Natural killer cell treated with Interleukin-12 subunit alpha and Interleukin-12 subunit beta and Interleukin-15 and Interleukin-18, amount 100 ng/mL, for 72 hours (primary cell): ENCODE measurements around the gene SNRNP27. TPM values are rescaled to one million over a fixed set of nuclear protein-coding genes. Genes with fewer than 3 reads are reported as not detected.
A peak's percentile ranks its signal among the peaks of the same experiment; 100 is the strongest.

Source experiments
- ATAC-seq, 2 donors: fragments of 150-1000 bp; cut with Tn5 transposase in 1 of 2; sonication (Bioruptor Pico), chemical (Tn5 transposase) in 1 of 2; 2 replicates each; pipeline ENCODE4 v1.10.0; 2021
- DNase-seq: peaks from one replicate; pipeline ENCODE4 v3.0.0; 2022; ENCODE audit warnings: low spot score
- H3K27ac Mint-ChIP-seq, 2 donors: 1 replicate in 1 of 2; 2 replicates in 1 of 2; pipeline ENCODE4 v1.8.0; 2022; ENCODE audit warnings: mixed read lengths in 2 of 2, mild to moderate bottlenecking in 1 of 2, moderate library complexity in 1 of 2
- H3K27me3 Mint-ChIP-seq, 2 donors: 1 replicate in 1 of 2; 2 replicates in 1 of 2; pipeline ENCODE4 v1.8.0; 2022; ENCODE audit warnings: mixed read lengths in 2 of 2
- H3K36me3 Mint-ChIP-seq: one replicate; pipeline ENCODE4 v1.8.0; 2022; ENCODE audit warnings: mixed read lengths
- H3K4me1 Mint-ChIP-seq, 2 donors: 1 replicate in 1 of 2; 2 replicates in 1 of 2; pipeline ENCODE4 v1.8.0; 2022; ENCODE audit warnings: low read depth in 2 of 2, mixed read lengths in 2 of 2, mild to moderate bottlenecking in 1 of 2
- H3K4me3 Mint-ChIP-seq: one replicate; pipeline ENCODE4 v1.8.0; 2022; ENCODE audit warnings: mixed read lengths
- H3K9me3 Mint-ChIP-seq: 2 replicates; pipeline ENCODE4 v1.8.0; 2022; ENCODE audit warnings: mixed read lengths
- total RNA-seq, 2 donors: library from RNA; stranded (reverse); gene quantifications; one replicate each; pipeline ENCODE4 v1.2.3, GENCODE V29; 2022

Gene SNRNP27
- total RNA-seq, 2 donors from 2014 or later: 43.0 to 64.4 TPM

DNA sequence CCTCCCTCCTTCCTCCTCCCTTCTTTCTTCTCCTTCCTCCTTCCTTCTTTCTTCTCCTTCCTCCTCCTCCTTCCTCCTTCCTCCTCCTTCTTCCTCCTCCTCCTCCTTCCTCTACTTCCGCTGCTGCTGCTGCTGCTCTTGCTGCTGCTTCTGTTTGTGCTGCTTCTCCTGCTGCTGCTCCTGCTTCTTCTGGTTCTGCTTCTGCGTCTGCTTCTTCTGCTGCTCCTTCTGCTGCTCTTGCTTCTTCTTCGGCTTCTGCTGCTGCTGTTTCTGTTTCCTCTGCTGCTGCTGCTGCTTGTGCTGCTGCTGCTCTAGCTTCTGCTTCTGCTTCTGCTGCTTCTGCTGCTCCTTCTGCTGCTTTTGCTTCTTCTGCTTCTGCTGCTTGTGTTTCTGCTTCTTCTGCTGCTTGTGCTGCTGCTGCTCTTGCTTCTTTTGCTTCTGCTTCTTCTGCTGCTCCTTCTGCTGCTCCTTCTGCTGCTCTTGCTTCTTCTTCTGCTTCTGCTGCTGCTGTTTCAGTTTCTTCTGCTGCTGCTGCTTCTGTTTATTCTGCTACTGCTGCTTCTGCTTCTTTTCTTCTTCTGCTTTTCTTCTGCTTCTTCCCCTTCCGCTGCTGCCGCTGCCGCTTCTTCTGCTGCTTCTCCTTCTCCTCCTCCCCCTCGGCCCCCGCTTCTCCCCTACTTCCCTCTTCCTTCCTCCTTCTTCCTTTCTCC lies 8.6 kb downstream of the SNRNP27 start:
- H3K9me3 Mint-ChIP-seq: no peaks in the 10 kb centered on the region
- H3K27me3 Mint-ChIP-seq: no peaks in the 10 kb centered on the region
- peak overlapping the region; percentile 88 for H3K4me3 Mint-ChIP-seq
- H3K4me1 Mint-ChIP-seq: peaks cover 31% of the 10 kb centered on the region in 2 donors
- H3K36me3 Mint-ChIP-seq: peaks cover 35% of the 10 kb centered on the region
- peak overlapping the region; percentile 72 to 89 for H3K27ac Mint-ChIP-seq
- no peak for ATAC-seq
- DNase-seq: no peak

DNA sequence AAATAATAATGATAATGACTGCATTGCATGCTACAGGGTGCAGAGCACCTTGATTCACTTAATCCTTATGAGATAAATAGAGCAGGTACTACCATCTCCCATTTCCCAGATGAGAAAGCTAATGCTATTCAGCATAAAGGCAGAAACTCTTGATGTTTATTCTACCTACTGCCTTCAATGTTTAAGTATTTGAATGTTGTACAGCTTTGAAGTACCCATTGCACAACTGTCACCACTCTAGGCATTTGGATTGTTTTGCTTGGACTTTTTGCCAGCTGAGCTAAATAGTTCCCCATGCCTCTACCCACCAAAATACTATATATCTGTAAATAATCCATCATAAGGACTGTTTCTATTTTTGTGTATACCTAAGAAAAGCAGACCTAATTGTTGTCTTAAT lies 13.5 kb downstream of the SNRNP27 start:
- no peak for ATAC-seq
- Mint-ChIP-seq H3K27me3 (no peaks in the 10 kb centered on the region), H3K4me3 (no peak overlapping the region), H3K36me3 (peaks cover 21% of the 10 kb centered on the region), H3K27ac (no peak overlapping the region), H3K9me3 (no peaks in the 10 kb centered on the region), H3K4me1 (peaks cover 10 to 16% of the 10 kb centered on the region in 2 donors)
- no peak for DNase-seq

DNA sequence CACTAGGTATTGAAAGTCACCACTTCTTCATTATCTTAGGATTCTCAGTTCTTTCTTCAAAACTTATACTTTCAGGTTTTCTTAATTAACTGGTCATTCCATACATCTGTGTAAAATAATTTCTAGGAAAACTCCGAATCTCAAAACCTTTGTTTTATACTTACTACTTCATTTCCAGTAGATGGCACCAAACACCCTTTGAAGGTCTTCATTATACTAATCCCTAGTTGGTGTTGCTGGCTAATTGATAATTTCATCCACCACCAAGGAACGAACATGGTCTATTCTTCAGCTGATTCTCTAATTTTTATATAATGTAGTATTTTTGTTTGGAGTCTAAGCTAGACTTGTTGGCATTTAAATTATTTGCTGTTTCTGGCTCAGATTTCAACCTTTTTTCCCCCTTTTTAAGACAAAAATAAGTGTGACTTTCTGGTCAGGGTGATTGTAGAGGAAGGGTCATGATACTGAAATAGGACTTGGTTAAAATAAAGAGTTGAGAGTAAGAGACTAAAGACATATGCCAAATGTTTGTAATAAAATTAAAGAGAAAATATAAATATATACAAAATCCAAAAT lies 18.3 kb downstream of the SNRNP27 start:
- H3K4me1 Mint-ChIP-seq: peaks cover 11 to 21% of the 10 kb centered on the region in 2 donors
- DNase-seq (no peak), ATAC-seq (no peak)
- no peak overlapping the region for H3K4me3 Mint-ChIP-seq
- peaks cover 9% of the 10 kb centered on the region for H3K36me3 Mint-ChIP-seq
- H3K27me3 Mint-ChIP-seq: no peaks in the 10 kb centered on the region
- no peaks in the 10 kb centered on the region for H3K9me3 Mint-ChIP-seq
- H3K27ac Mint-ChIP-seq: peak overlapping the region; percentile 30 to 63

GRCh38 chr2:69914164-69914949 lies 20.6 kb downstream of the SNRNP27 start:
- H3K27ac Mint-ChIP-seq: peak overlapping the region; percentile 63 to 70
- H3K4me1 Mint-ChIP-seq: peaks cover 23 to 35% of the 10 kb centered on the region in 2 donors
- H3K36me3 Mint-ChIP-seq: peaks cover 18% of the 10 kb centered on the region
- peak overlapping the region; percentile 71 for H3K4me3 Mint-ChIP-seq
- peak; percentile 100 for DNase-seq
- no peaks in the 10 kb centered on the region for H3K9me3 Mint-ChIP-seq
- peak; percentile 95 for ATAC-seq
- H3K27me3 Mint-ChIP-seq: no peaks in the 10 kb centered on the region

DNA sequence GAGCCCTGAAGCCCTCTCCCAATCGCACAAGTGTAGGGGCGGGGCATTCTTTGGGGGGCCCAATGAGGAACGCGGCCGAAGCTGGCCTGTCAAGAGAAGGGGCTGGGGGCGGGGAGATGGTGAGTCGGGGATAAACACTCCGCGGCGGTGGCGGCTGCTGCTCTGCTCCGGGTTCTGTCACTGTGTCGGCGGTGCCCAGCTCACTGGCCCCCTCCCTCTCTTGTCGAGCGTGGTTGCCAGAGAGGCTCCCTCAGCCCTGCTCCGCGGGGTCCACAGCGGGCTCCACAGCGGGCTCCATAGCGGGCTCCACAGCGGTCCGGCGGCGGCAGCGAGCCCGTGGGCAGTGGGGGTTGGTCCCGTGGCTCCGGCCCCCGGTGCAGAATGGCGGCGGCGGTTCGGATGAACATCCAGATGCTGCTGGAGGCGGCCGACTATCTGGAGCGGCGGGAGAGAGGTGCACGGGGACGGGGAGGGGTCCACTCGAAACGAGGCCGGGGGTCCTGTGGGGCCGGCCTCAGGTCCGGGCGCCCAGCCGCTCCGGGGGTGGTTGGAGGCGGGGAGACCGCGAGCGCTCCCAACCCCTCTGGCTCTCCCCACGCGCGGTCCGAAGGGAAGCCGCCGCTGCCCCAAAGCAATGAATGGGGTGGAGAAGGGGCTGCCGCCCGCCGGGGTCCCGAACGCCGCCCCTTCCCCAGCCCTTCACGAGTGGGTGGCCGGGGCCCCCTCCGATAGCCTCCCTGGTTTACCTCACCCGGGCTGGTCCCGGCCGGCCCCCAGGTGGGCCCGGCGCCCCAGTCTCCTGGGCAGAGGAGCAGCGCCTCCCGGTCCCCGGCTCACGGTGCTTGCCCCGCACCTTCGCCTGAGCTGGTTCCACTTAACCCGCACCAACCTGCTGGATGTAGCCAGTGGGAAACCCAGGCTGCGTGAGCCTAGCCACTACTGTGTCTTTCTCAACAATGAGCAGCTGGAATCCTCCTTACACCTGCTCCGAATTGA lies 21.5 kb downstream of the SNRNP27 start, which contains the start of gene MXD1:
TSS of gene MXD1 (plus strand) at position 160 of the 996 bp plus-strand sequence. CDS start at position 382, 222 bp downstream.
- Mint-ChIP-seq H3K27ac (peak within 1 kb of the TSS; percentile 77 to 81), H3K27me3 (no peaks in the 10 kb centered on the region), H3K9me3 (no peaks in the 10 kb centered on the region), H3K4me1 (peaks cover 23 to 36% of the 10 kb centered on the region in 2 donors), H3K36me3 (peaks cover 18% of the 10 kb centered on the region), H3K4me3 (peak within 1 kb of the TSS; percentile 81)
- peak; percentile 65 for DNase-seq
- no peak for ATAC-seq

DNA sequence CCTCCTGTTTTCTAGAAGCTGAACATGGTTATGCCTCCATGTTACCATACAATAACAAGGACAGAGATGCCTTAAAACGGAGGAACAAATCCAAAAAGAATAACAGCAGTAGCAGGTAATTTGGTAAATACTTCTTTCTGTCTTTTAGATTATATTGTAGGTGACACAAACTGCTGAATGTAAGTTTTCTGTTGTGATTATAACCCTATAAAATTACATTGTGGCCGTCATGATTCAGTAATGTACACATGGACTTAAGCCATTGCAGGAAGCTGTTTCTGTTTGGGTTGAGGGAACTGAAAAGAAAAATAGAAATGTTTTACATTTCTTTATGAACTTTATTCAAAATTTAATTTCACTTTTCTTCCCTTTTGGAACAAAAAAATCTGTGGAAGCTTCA lies 22.4 kb downstream of the SNRNP27 start:
- peak overlapping the region; percentile 81 for H3K4me3 Mint-ChIP-seq
- DNase-seq (no peak), ATAC-seq (no peak)
- H3K36me3 Mint-ChIP-seq: peaks cover 23% of the 10 kb centered on the region
- H3K27ac Mint-ChIP-seq: peak overlapping the region; percentile 77 to 81
- H3K9me3 Mint-ChIP-seq: no peaks in the 10 kb centered on the region
- H3K4me1 Mint-ChIP-seq: peaks cover 26 to 41% of the 10 kb centered on the region in 2 donors
- no peaks in the 10 kb centered on the region for H3K27me3 Mint-ChIP-seq

- DNase-seq: no peak
Measured at GRCh38 chr2:69917852-69918251, 24.1 kb downstream of the SNRNP27 start.

DNA sequence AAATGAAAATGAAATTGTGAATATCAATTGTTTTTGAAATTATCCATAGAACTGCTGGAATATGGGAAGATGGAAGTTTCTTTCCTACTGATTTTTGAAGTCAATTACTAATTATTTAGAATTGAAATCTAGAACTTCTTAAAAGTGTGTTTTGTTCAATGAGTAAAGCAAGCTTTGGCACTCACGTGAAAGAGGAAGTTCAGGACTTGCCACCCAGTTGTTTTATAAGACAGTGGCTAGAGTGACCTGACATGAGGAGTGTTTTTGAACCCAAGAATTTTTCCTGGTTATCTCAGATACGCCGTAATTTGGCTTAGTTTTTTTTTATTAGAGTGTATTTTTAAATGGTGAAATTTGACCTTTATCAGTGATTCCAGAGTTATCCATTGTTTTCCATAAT lies 24.6 kb downstream of the SNRNP27 start:
- H3K9me3 Mint-ChIP-seq: no peaks in the 10 kb centered on the region
- ATAC-seq: no peak
- H3K4me1 Mint-ChIP-seq: peaks cover 24 to 36% of the 10 kb centered on the region in 2 donors
- H3K27ac Mint-ChIP-seq: peak overlapping the region; percentile 58 to 65
- H3K27me3 Mint-ChIP-seq: no peaks in the 10 kb centered on the region
- DNase-seq: no peak
- peaks cover 34% of the 10 kb centered on the region for H3K36me3 Mint-ChIP-seq
- peak overlapping the region; percentile 81 for H3K4me3 Mint-ChIP-seq

More at GRCh38 chr2:69917852-69918251, 24.1 kb downstream of the SNRNP27 start:
- Mint-ChIP-seq H3K36me3 (peaks cover 29% of the 10 kb centered on the region), H3K27me3 (no peaks in the 10 kb centered on the region), H3K4me1 (peaks cover 25 to 34% of the 10 kb centered on the region in 2 donors), H3K4me3 (peak overlapping the region; percentile 81), H3K9me3 (no peaks in the 10 kb centered on the region), H3K27ac (peak overlapping the region; percentile 58 to 65)
- no peak for ATAC-seq

DNA sequence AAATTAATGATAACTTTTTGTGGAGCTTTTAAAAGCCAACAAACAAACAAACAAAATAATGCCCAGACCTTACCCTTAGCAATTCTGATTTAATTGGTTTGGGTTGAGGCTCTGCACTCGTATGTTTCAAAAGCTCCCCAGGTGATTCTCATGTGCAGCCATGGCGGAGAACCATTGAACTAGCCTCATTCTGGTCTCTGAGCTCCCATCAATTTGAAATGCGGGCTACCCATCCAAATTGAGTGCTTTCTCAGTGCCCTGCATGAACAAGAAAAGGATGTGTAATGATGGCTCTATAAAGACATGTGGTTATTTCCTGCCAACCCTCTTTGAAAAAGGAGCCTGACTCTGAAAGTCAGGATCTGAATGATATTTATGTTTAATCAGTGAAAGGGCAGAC lies 29.4 kb downstream of the SNRNP27 start:
- ATAC-seq: no peak
- no peak for DNase-seq
- Mint-ChIP-seq H3K27ac (peak overlapping the region; percentile 12 to 41), H3K4me3 (no peak overlapping the region), H3K27me3 (no peaks in the 10 kb centered on the region), H3K4me1 (peaks cover 24 to 45% of the 10 kb centered on the region in 2 donors), H3K36me3 (peaks cover 38% of the 10 kb centered on the region), H3K9me3 (no peaks in the 10 kb centered on the region)

DNA sequence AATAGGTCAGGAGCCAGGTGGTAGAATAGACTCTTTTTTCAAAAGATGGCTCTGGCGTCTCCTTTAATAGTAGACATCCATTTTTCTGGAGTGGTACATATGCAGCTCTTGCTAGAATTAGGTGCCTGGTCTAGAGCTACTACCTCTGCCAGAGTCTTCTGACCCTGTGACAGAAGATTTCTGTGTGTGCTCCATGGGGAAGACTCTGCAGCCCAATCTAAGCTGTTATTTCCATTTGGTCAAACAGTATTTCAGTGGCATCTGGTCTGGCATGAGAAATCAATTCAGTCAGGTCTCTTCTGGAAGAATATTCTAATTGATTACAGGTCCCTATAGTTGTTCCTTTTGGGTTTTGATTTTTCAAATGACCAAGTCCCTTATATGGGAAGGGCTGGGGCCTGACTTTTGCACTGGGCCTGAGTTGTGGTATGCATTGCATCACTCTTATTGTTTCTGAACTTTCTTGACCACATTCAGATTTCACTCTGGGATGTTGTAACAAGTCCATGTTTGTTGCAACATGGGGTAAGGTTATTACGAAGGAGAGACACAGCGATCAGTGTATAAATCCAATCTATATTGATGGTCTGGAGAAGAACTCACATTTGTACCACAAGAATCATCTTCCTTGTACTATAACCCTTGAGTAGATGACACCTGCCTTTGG lies 33.2 kb downstream of the SNRNP27 start:
- Mint-ChIP-seq H3K27me3 (no peaks in the 10 kb centered on the region), H3K27ac (peak overlapping the region; percentile 70 to 92), H3K9me3 (no peaks in the 10 kb centered on the region), H3K4me3 (peak overlapping the region; percentile 69), H3K36me3 (peaks cover 30% of the 10 kb centered on the region), H3K4me1 (peaks cover 35 to 60% of the 10 kb centered on the region in 2 donors)
- DNase-seq: peak; percentile 72
- peak; percentile 83 to 93 for ATAC-seq

DNA sequence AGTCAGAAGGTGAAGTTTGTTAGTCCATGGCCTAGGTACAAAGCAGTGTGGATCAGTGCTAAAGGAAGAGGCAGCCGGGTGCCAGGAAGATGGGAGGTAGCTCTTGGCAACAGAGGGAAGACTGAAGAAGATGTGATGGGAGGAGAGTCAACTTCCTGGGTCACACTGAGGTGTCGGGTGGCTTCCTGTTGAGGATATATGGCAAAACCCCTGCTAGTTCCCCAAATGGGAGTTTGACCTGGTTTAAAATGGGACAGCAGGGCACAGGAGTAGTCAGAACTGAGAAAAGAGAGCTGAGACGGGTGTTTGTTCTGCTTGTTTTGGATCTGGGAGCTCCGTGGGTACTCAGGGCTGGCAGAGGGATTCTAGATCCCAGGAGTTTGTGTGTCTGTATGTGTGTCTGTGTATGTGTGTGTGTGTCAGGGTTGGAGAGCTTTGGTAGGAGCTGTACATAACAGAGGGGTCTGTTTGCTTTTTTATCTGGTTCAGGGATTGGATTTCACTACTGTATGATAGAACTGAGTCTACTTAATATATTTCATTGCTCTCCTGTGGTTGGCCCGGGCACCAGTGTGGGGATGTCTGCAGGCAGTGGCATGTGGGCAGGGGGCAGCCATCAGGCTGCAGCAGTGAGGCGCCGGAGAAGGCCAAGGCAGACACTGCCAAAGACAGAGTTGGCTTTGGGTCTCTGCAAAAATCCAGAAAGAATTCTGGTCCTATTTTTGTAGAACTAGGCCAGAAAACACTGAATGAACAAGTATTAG lies 38.3 kb downstream of the SNRNP27 start:
- Mint-ChIP-seq H3K4me1 (peaks cover 44 to 61% of the 10 kb centered on the region in 2 donors), H3K36me3 (peaks cover 23% of the 10 kb centered on the region), H3K27me3 (no peaks in the 10 kb centered on the region), H3K9me3 (no peaks in the 10 kb centered on the region), H3K27ac (peak overlapping the region; percentile 90 to 91), H3K4me3 (peak overlapping the region; percentile 81)
- DNase-seq (no peak), ATAC-seq (peak in 1 of 2 donors; percentile 26)

- Mint-ChIP-seq H3K27ac (peak overlapping the region; percentile 90 to 91), H3K4me3 (peak overlapping the region; percentile 81), H3K4me1 (peaks cover 40 to 57% of the 10 kb centered on the region in 2 donors), H3K36me3 (peaks cover 20% of the 10 kb centered on the region), H3K9me3 (no peaks in the 10 kb centered on the region), H3K27me3 (no peaks in the 10 kb centered on the region)
- ATAC-seq: peak in 1 of 2 donors; percentile 35
- DNase-seq: no peak
Measured at GRCh38 chr2:69932596-69932922, 38.8 kb downstream of the SNRNP27 start.
